ENCODE data around the gene DGCR8. TPM values are rescaled to one million over a fixed set of nuclear protein-coding genes. Genes with fewer than 3 reads are reported as not detected.

The DGCR8 gene
- total RNA-seq, 2 experiments from 2014 or later: 33.4 to 34.3 TPM

- intact Hi-C loops (cut with micrococcal nuclease): loop anchor here (5.0 kb wide), 1 partner anchor 32 kb away; no protein-coding TSS in a partner anchor
- CTCF ChIA-PET: no interaction called here
- H3K9me3 Mint-ChIP-seq: no peaks in the 10 kb centered on the region
These were observed 40.2 kb upstream of the DGCR8 start for GRCh38 chr22:20039683-20040325.

GRCh38 chr22:20040327-20041200 lies 39.5 kb upstream of the DGCR8 start:
- peaks cover 27% of the 10 kb centered on the region for H3K36me3 Mint-ChIP-seq
- no peak overlapping the region for H3K4me3 Mint-ChIP-seq
- no peak overlapping the region for H3K27ac Mint-ChIP-seq
- DNase-seq: no peak
- no peaks in the 10 kb centered on the region for H3K27me3 Mint-ChIP-seq
- intact Hi-C loops (cut with micrococcal nuclease): no loop called here
- peaks cover 19% of the 10 kb centered on the region for H3K4me1 Mint-ChIP-seq (ENCODE audit: low read depth)
- CTCF ChIA-PET: no interaction called here
- no peaks in the 10 kb centered on the region for H3K9me3 Mint-ChIP-seq
- POLR2A ChIA-PET: no interaction called here

More at GRCh38 chr22:20039683-20040325, 40.2 kb upstream of the DGCR8 start:
- H3K36me3 Mint-ChIP-seq: peaks cover 26% of the 10 kb centered on the region
- peaks cover 19% of the 10 kb centered on the region for H3K4me1 Mint-ChIP-seq (ENCODE audit: low read depth)
- H3K27ac Mint-ChIP-seq: no peak overlapping the region
- POLR2A ChIA-PET: no interaction called here
- no peak overlapping the region for H3K4me3 Mint-ChIP-seq
- DNase-seq: no peak
- no peaks in the 10 kb centered on the region for H3K27me3 Mint-ChIP-seq

- peaks cover 4% of the 10 kb centered on the region for H3K4me1 Mint-ChIP-seq (ENCODE audit: low read depth)
- peaks cover 32% of the 10 kb centered on the region for H3K36me3 Mint-ChIP-seq
- peaks cover 12% of the 10 kb centered on the region for H3K9me3 Mint-ChIP-seq
- no peaks in the 10 kb centered on the region for H3K27me3 Mint-ChIP-seq
- CTCF ChIA-PET: no interaction called here
- H3K4me3 Mint-ChIP-seq: no peak overlapping the region
- intact Hi-C loops (cut with micrococcal nuclease): no loop called here
- H3K27ac Mint-ChIP-seq: no peak overlapping the region
- no peak for DNase-seq
- POLR2A ChIA-PET: no interaction called here
These were observed 36.7 kb upstream of the DGCR8 start for GRCh38 chr22:20043057-20043996.

GRCh38 chr22:20043997-20044342 lies 36.1 kb upstream of the DGCR8 start:
- no peaks in the 10 kb centered on the region for H3K27me3 Mint-ChIP-seq
- ChIA-PET POLR2A (no interaction called here), CTCF (no interaction called here)
- peaks cover 38% of the 10 kb centered on the region for H3K36me3 Mint-ChIP-seq
- no peak overlapping the region for H3K27ac Mint-ChIP-seq
- no peak overlapping the region for H3K4me3 Mint-ChIP-seq
- DNase-seq: no peak
- H3K4me1 Mint-ChIP-seq (ENCODE audit: low read depth): peaks cover 7% of the 10 kb centered on the region
- intact Hi-C loops (cut with micrococcal nuclease): no loop called here
- H3K9me3 Mint-ChIP-seq: peaks cover 17% of the 10 kb centered on the region

- Mint-ChIP-seq H3K4me1 (ENCODE audit: low read depth) (peaks cover 9% of the 10 kb centered on the region), H3K27ac (no peak overlapping the region), H3K9me3 (peaks cover 19% of the 10 kb centered on the region), H3K36me3 (peaks cover 40% of the 10 kb centered on the region), H3K27me3 (no peaks in the 10 kb centered on the region), H3K4me3 (no peak overlapping the region)
- POLR2A ChIA-PET: no interaction called here
- CTCF ChIA-PET: interaction anchor here (0.9 kb wide), 1 partner anchor 31 kb away, joined by 3 read pairs; no protein-coding TSS in a partner anchor
- intact Hi-C loops (cut with micrococcal nuclease): no loop called here
- no peak for DNase-seq
These were observed 35.4 kb upstream of the DGCR8 start for GRCh38 chr22:20044495-20045151.

- DNase-seq: no peak
- no peak overlapping the region for H3K27ac Mint-ChIP-seq
These were observed 33.3 kb upstream of the DGCR8 start for GRCh38 chr22:20046730-20047129.

GRCh38 chr22:20051927-20052308 lies 28.1 kb upstream of the DGCR8 start:
- H3K27ac Mint-ChIP-seq: no peak overlapping the region
- DNase-seq: no peak
- no peak overlapping the region for H3K4me3 Mint-ChIP-seq
- no peaks in the 10 kb centered on the region for H3K27me3 Mint-ChIP-seq
- H3K36me3 Mint-ChIP-seq: peaks cover 31% of the 10 kb centered on the region
- H3K9me3 Mint-ChIP-seq: peaks cover 16% of the 10 kb centered on the region
- peaks cover 9% of the 10 kb centered on the region for H3K4me1 Mint-ChIP-seq (ENCODE audit: low read depth)
- intact Hi-C loops (cut with micrococcal nuclease): no loop called here
- ChIA-PET POLR2A (no interaction called here), CTCF (no interaction called here)

More at GRCh38 chr22:20046730-20047129, 33.3 kb upstream of the DGCR8 start:
- Mint-ChIP-seq H3K9me3 (peaks cover 19% of the 10 kb centered on the region), H3K4me1 (ENCODE audit: low read depth) (peaks cover 9% of the 10 kb centered on the region), H3K4me3 (no peak overlapping the region), H3K27me3 (no peaks in the 10 kb centered on the region), H3K36me3 (peaks cover 39% of the 10 kb centered on the region)
- ChIA-PET POLR2A (no interaction called here), CTCF (interaction anchor here (1.2 kb wide), 1 partner anchor 317 kb away, joined by 3 read pairs; no protein-coding TSS in a partner anchor)
- intact Hi-C loops (cut with micrococcal nuclease): no loop called here

- CTCF ChIA-PET: no interaction called here
- POLR2A ChIA-PET: no interaction called here
- no peaks in the 10 kb centered on the region for H3K27me3 Mint-ChIP-seq
- no peak for DNase-seq
- peaks cover 9% of the 10 kb centered on the region for H3K4me1 Mint-ChIP-seq (ENCODE audit: low read depth)
- H3K9me3 Mint-ChIP-seq: peaks cover 15% of the 10 kb centered on the region
- H3K36me3 Mint-ChIP-seq: peaks cover 27% of the 10 kb centered on the region
- H3K4me3 Mint-ChIP-seq: no peak overlapping the region
- intact Hi-C loops (cut with micrococcal nuclease): no loop called here
- H3K27ac Mint-ChIP-seq: no peak overlapping the region
These were observed 27.5 kb upstream of the DGCR8 start for GRCh38 chr22:20052309-20053259.

GRCh38 chr22:20053407-20054033 lies 26.5 kb upstream of the DGCR8 start:
- H3K36me3 Mint-ChIP-seq: peaks cover 20% of the 10 kb centered on the region
- no peak overlapping the region for H3K4me3 Mint-ChIP-seq

GRCh38 chr22:20054034-20054427 lies 26.0 kb upstream of the DGCR8 start:
- intact Hi-C loops (cut with micrococcal nuclease): no loop called here
- no peak overlapping the region for H3K27ac Mint-ChIP-seq
- peaks cover 1% of the 10 kb centered on the region for H3K4me1 Mint-ChIP-seq (ENCODE audit: low read depth)
- no peak overlapping the region for H3K4me3 Mint-ChIP-seq
- H3K9me3 Mint-ChIP-seq: peaks cover 2% of the 10 kb centered on the region
- H3K36me3 Mint-ChIP-seq: peaks cover 16% of the 10 kb centered on the region
- CTCF ChIA-PET: no interaction called here
- POLR2A ChIA-PET: no interaction called here
- no peak for DNase-seq
- H3K27me3 Mint-ChIP-seq: no peaks in the 10 kb centered on the region

More at GRCh38 chr22:20053407-20054033, 26.5 kb upstream of the DGCR8 start:
- intact Hi-C loops (cut with micrococcal nuclease): no loop called here
- ChIA-PET CTCF (no interaction called here), POLR2A (no interaction called here)
- peaks cover 6% of the 10 kb centered on the region for H3K9me3 Mint-ChIP-seq
- no peak overlapping the region for H3K27ac Mint-ChIP-seq
- peaks cover 4% of the 10 kb centered on the region for H3K4me1 Mint-ChIP-seq (ENCODE audit: low read depth)
- H3K27me3 Mint-ChIP-seq: no peaks in the 10 kb centered on the region
- no peak for DNase-seq

GRCh38 chr22:20054485-20054884 lies 25.6 kb upstream of the DGCR8 start:
- H3K27ac Mint-ChIP-seq: no peak overlapping the region

More at GRCh38 chr22:20054485-20054884, 25.6 kb upstream of the DGCR8 start:
- Mint-ChIP-seq H3K4me3 (no peak overlapping the region), H3K9me3 (no peaks in the 10 kb centered on the region), H3K4me1 (ENCODE audit: low read depth) (no peaks in the 10 kb centered on the region), H3K27me3 (no peaks in the 10 kb centered on the region), H3K36me3 (peaks cover 13% of the 10 kb centered on the region)
- no peak for DNase-seq
- intact Hi-C loops (cut with micrococcal nuclease): no loop called here
- POLR2A ChIA-PET: no interaction called here
- CTCF ChIA-PET: no interaction called here

Data from activated CD4-positive, alpha-beta memory T cell treated with anti-CD3 and anti-CD28 coated beads for 36 hours (primary cell).